GM12878 (cell line): ENCODE results near the gene TMBIM1. TPM values are rescaled to one million over a fixed set of nuclear protein-coding genes. Genes with fewer than 3 reads are reported as not detected.

Experiments used
- ATAC-seq: fragments of 200-7000 bp; cut with Tn5 transposase; 3 replicates; pipeline ENCODE4 v1.9.1; 2020; ENCODE audit warnings: mild to moderate bottlenecking, moderate library complexity
- BruUV-seq: library from RNA; stranded (reverse); fragments of 400-500 nt; replicated peaks from 2 replicates; lab custom pipeline; 2021; lab: Mats Ljungman, UMichigan
- CTCF ChIA-PET: fragments of 300-600 bp; sonication (Branson Sonifier 250); formaldehyde crosslinking; extraction: SDS; loops from one replicate; lab custom pipeline; 2021; ENCODE audit warnings: inconsistent platforms; lab: Yijun Ruan, JAX
- POLR2A ChIA-PET: fragments of 350-600 bp; formaldehyde crosslinking; extraction: SDS; loops from one replicate; lab custom pipeline; 2021; ENCODE audit warnings: inconsistent platforms; lab: Charles Lee
- RAD21 ChIA-PET: fragments of 300-600 bp; sonication (Branson Sonifier 250); formaldehyde crosslinking; loops from one replicate; lab custom pipeline; 2023; ENCODE audit warnings: antibody characterized with exemption; ENCODE audit not compliant: unreplicated experiment; lab: Charles Lee
- SMC1A ChIA-PET: fragments of 300-600 bp; sonication (Branson Sonifier 250); formaldehyde crosslinking; loops from one replicate; lab custom pipeline; 2023; ENCODE audit not compliant: unreplicated experiment, uncharacterized antibody; lab: Charles Lee
- DNase-seq: peaks from one replicate; pipeline ENCODE4 v3.0.0-alpha.2; 2011; ENCODE audit warnings: low read depth, low spot score
- FAIRE-seq: peaks from 3 replicates; lab custom pipeline; 2011; peaks lifted over from hg19 to GRCh38; lab: Jason Lieb, UNC
- H2AFZ ChIP-seq: 2 replicates; pipeline ENCODE4 v1.6.0; 2011; ENCODE audit warnings: low read depth, low read length, control low read depth; ENCODE audit not compliant: control insufficient read depth
- H3K27ac ChIP-seq: 2 replicates; pipeline ENCODE4 v1.5.1; 2011; ENCODE audit warnings: control low read depth; ENCODE audit not compliant: control insufficient read depth, insufficient read depth
- H3K27me3 ChIP-seq, 2 experiments: replicated peaks in 1 of 2; 2 replicates each; pipeline versions ENCODE4 v1.6.0 to v1.6.1; 2011; ENCODE audit warnings: low read length in 1 of 2; ENCODE audit not compliant: control insufficient read depth in 2 of 2, insufficient read depth in 2 of 2
- H3K36me3 ChIP-seq, 2 experiments: 2 replicates each; pipeline ENCODE4 v1.5.1; 2011; ENCODE audit warnings: low read length in 1 of 2; ENCODE audit not compliant: control insufficient read depth in 2 of 2, insufficient read depth in 2 of 2
- H3K4me1 ChIP-seq: 2 replicates; pipeline ENCODE4 v1.6.1; 2011; ENCODE audit warnings: mild to moderate bottlenecking, low read length, moderate library complexity, mixed read lengths; ENCODE audit not compliant: control insufficient read depth, insufficient read depth
- H3K4me2 ChIP-seq: 2 replicates; pipeline ENCODE4 v1.6.0; 2011; ENCODE audit warnings: control low read depth; ENCODE audit not compliant: control insufficient read depth, insufficient read depth
- H3K4me3 ChIP-seq: fragments of 200-600 bp; sonication (generic); 2 replicates; pipeline ENCODE4 v1.5.1; 2016
- H3K79me2 ChIP-seq: 2 replicates; pipeline ENCODE4 v1.6.0; 2011; ENCODE audit warnings: low read length; ENCODE audit not compliant: control insufficient read depth, insufficient read depth
- H3K9ac ChIP-seq: 2 replicates; pipeline ENCODE4 v1.8.0; 2011; ENCODE audit warnings: low read length, control low read depth, mixed read lengths; ENCODE audit not compliant: control insufficient read depth, insufficient read depth
- H3K9me3 ChIP-seq: replicated peaks from 3 replicates; pipeline ENCODE4 v1.5.1; 2011; ENCODE audit warnings: mild to moderate bottlenecking, low read length; ENCODE audit not compliant: control insufficient read depth, insufficient read depth
- H4K20me1 ChIP-seq: 2 replicates; pipeline ENCODE4 v1.6.0; 2011; ENCODE audit not compliant: control insufficient read depth, insufficient read depth
- BRCA1 ChIP-seq: IDR thresholded peaks from 2 replicates; pipeline ENCODE4 v1.6.1; 2011; ENCODE audit warnings: low read depth, low read length, improper control_type of control experiment
- CEBPB ChIP-seq, 2 experiments: fragments of 150-350 bp in 1 of 2; IDR thresholded peaks; 2 replicates each; pipeline ENCODE4 v1.6.1; 2012 to 2014; ENCODE audit warnings: low read depth in 2 of 2, low read length in 2 of 2, borderline replicate concordance in 1 of 2, inconsistent platforms in 1 of 2
- NFYA ChIP-seq: IDR thresholded peaks from 2 replicates; pipeline ENCODE4 v1.6.1; 2011; ENCODE audit warnings: low read depth, mild to moderate bottlenecking, low read length, improper control_type of control experiment, borderline replicate concordance
- POU2F2 ChIP-seq: IDR thresholded peaks from 3 replicates; pipeline ENCODE4 v1.6.1; 2011; ENCODE audit warnings: low read depth, mild to moderate bottlenecking, low read length, borderline replicate concordance
- RCOR1 ChIP-seq: conservative IDR thresholded peaks from 2 replicates; pipeline ENCODE4 v1.6.1; 2012; ENCODE audit warnings: low read depth, low read length, improper control_type of control experiment
- SUPT20H ChIP-seq: IDR thresholded peaks from 2 replicates; pipeline ENCODE4 v1.6.1; 2011; ENCODE audit warnings: low read depth, mild to moderate bottlenecking, low read length, moderate library complexity, borderline replicate concordance; ENCODE audit not compliant: control insufficient read depth
- TCF3 ChIP-seq: IDR thresholded peaks from 2 replicates; pipeline ENCODE4 v1.6.1; 2012; ENCODE audit warnings: low read depth, mild to moderate bottlenecking, low read length, borderline replicate concordance; ENCODE audit not compliant: insufficient read depth
- ZNF207 ChIP-seq: fragments of 450-650 bp; IDR thresholded peaks from 2 replicates; pipeline ENCODE4 v1.6.1; 2014; ENCODE audit warnings: antibody characterized with exemption, mild to moderate bottlenecking, borderline replicate concordance
- WGBS: methylation state at CpG from one replicate; pipeline ENCODE4 v1.1.6; 2016; ENCODE audit warnings: low lambda C conversion rate; ENCODE audit not compliant: insufficient replicate concordance, insufficient coverage; ENCODE audit errors: missing lambda C conversion rate; 5-methylcytosine and 5-hydroxymethylcytosine counted together
- in situ Hi-C: fragments of 300-500 bp; cut with MboI; formaldehyde crosslinking; loops from 9 replicates; pipeline ENCODE4 v1.14.3; 2018; ENCODE audit warnings: mixed read lengths
- intact Hi-C: fragments of 100-400 bp; cut with micrococcal nuclease; formaldehyde crosslinking; loops from one replicate; pipeline ENCODE4 v1.14.2; 2022; ENCODE audit not compliant: unreplicated experiment
- polyA plus RNA-seq, 11 experiments: library from polyadenylated mRNA; depleted of rRNA in 4 of 11; unstranded in 6 of 11; stranded (reverse) in 5 of 11; fragments of >200 nt; fragmentation: Nextera tagmentation in 4 of 11; fragmentation: Illumina TruSeq in 1 of 11; extraction: Ambion mirVana in 4 of 11; extraction: Trizol in 1 of 11; gene quantifications; 1 replicate in 1 of 11; 2 replicates in 10 of 11; pipeline versions ENCODE4 v1.2.1 to v1.2.3, GENCODE V29; 2011 to 2016; ENCODE audit warnings: inconsistent platforms in 2 of 11, missing spikeins in 2 of 11, low read depth in 1 of 11
- total RNA-seq, 4 experiments: library from RNA; depleted of rRNA in 3 of 4; stranded (reverse); fragments of >200 nt in 3 of 4; fragmentation: Illumina TruSeq in 1 of 4; extraction: Trizol in 1 of 4; gene quantifications; 2 replicates each; pipeline versions ENCODE4 v1.2.1 to v1.2.3, GENCODE V29; 2013 to 2021
- TF ChIP-seq, protein P1 (sequence below): fragments of 150-350 bp; IDR thresholded peaks from 2 replicates; pipeline ENCODE4 v1.6.1; 2016; ENCODE audit warnings: low read depth, low read length

TMBIM1 gene
- total and polyA plus RNA-seq, 10 of the 15 experiments (the other 5 are each of a cell fraction or from before 2014, with no cell fraction given), result 6.1 to 38.3 (median 26.2) TPM

DNA sequence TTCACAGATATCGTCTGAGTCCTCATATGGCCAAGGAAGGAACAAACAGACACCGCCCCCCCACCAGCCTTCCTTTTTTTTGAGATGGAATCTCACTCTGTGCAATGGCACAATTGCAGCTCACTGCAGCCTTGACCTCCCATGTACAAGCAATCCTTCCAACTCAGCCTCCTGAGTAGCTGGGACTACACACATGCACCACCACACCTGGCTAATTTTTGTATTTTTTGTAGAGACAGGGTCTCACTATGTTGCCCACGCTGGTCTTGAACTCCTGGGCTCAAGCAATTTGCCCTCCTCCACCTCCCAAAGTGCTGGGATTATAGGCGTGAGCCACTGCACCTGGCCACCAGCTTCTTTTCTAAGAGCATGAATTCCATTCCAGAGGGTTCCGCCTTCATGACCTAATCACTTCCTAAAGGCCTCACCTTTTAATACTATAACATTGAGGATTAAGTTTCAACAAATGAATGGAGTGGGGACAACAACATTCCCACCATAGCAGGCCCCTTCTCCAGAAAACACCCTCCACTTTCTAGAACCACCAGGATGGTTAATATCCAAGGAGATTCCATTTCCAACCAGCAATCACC is 2.2 kb upstream of the TMBIM1 start:
- ATAC-seq (no peak), DNase-seq (no peak), FAIRE-seq (no peak)
- no peak overlapping the region for H3K9ac ChIP-seq
- no TSS peak for BruUV-seq
- no peak for TF ChIP-seq BRCA1
- no peak for TF ChIP-seq RCOR1
- no peak for TF ChIP-seq TCF3
- TF ChIP-seq ZNF207, result no peak
- TF ChIP-seq SUPT20H, result no peak
- no peak for TF ChIP-seq POU2F2
- no peak for TF ChIP-seq NFYA
- TF ChIP-seq, protein P1, sequence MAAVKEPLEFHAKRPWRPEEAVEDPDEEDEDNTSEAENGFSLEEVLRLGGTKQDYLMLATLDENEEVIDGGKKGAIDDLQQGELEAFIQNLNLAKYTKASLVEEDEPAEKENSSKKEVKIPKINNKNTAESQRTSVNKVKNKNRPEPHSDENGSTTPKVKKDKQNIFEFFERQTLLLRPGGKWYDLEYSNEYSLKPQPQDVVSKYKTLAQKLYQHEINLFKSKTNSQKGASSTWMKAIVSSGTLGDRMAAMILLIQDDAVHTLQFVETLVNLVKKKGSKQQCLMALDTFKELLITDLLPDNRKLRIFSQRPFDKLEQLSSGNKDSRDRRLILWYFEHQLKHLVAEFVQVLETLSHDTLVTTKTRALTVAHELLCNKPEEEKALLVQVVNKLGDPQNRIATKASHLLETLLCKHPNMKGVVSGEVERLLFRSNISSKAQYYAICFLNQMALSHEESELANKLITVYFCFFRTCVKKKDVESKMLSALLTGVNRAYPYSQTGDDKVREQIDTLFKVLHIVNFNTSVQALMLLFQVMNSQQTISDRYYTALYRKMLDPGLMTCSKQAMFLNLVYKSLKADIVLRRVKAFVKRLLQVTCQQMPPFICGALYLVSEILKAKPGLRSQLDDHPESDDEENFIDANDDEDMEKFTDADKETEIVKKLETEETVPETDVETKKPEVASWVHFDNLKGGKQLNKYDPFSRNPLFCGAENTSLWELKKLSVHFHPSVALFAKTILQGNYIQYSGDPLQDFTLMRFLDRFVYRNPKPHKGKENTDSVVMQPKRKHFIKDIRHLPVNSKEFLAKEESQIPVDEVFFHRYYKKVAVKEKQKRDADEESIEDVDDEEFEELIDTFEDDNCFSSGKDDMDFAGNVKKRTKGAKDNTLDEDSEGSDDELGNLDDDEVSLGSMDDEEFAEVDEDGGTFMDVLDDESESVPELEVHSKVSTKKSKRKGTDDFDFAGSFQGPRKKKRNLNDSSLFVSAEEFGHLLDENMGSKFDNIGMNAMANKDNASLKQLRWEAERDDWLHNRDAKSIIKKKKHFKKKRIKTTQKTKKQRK, result no peak
- TF ChIP-seq CEBPB (IDR thresholded peaks at IDR 0.05; ENCODE audit: borderline replicate concordance in 1 of 2, low read depth in 2 of 2, low read length in 2 of 2), result no peak
- H3K4me1 ChIP-seq, result peaks cover 23% of the 10 kb centered on the region
- 83% methylated on average over 5 of the region's 5 CpGs for WGBS
- H3K9me3 ChIP-seq, result no peaks in the 10 kb centered on the region
- H3K27ac ChIP-seq, result no peak overlapping the region
- no peak overlapping the region for H3K4me2 ChIP-seq
- in situ Hi-C loops, result loop anchor here (25.0 kb wide), 1 partner anchor 93 kb away; the partner anchor contains the start of genes CTDSP1 and SLC11A1
- H2AFZ ChIP-seq, result no peak overlapping the region
- peaks cover 15% of the 10 kb centered on the region for H3K79me2 ChIP-seq
- no peaks in the 10 kb centered on the region for H3K27me3 ChIP-seq
- no peaks in the 10 kb centered on the region for H3K36me3 ChIP-seq
- ChIA-PET POLR2A (interaction anchor here (0.7 to 1.7 kb wide), 3 partner anchors 35 to 62 kb away, joined by 3 to 5 read pairs (median 4); partner anchors contain the start of gene CATIP), CTCF (interaction anchor here (1.3 to 8.2 kb wide), 5 partner anchors 7 to 62 kb away, joined by 3 to 150 read pairs (median 7); partner anchors contain the start of genes AAMP, CATIP and PNKD), SMC1A (interaction anchor here (0.6 to 3.3 kb wide), 6 partner anchors 18 to 272 kb away, joined by 3 to 18 read pairs (median 4); partner anchors contain the start of gene CATIP), RAD21 (interaction anchor here (1.4 to 5.9 kb wide), 4 partner anchors 18 to 63 kb away, joined by 3 to 79 read pairs (median 17); partner anchors contain the start of genes AAMP, CATIP and PNKD)
- intact Hi-C loops, result loop anchor here (10.0 kb wide), 1 partner anchor 360 kb away; the partner anchor contains the start of genes BCS1L and ZNF142
- no peaks in the 10 kb centered on the region for H4K20me1 ChIP-seq
- H3K4me3 ChIP-seq, result no peak overlapping the region
